ENCODE results near the gene RGMB.

Gene RGMB

DNA sequence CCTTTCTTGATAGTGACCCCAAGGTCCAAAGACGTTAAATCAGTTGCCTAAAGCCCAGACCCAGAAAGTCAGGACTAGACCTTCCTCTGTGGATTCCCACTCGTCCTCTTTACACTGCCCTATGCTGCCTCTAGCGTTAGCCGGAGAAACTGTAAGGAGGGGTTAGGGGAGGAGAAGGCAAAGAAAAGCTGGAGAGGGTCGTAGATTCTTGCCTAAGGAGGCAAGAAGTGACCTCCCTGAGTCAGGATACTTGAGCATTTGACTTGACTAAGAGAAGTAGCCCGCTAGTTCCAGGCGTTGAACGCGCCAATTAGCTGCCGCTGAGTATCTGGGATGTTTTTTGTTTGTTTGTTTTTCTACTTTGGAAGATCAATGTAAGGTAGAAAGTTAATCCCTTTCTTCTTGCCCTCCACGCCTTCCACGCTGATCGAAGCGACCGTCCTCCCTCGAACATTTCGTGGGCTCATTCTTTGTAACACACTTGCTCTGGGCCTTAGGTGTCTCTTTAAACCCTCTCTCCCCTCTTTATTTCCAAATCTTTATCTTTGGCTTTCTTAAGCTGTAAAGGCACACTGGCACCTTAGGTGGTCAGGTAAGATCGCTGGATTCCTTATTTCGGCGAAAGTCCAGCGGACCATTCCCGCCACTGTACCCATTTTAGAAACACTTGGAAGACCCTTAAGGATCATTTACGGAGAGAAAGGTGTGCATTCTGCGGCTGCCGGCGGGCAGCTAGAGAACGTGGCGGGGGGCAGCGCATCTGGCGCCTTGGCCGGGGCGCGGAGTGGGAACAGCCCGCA, 5.1 kb upstream of the RGMB start:
- DNase-seq, result peak; percentile 32

DNA sequence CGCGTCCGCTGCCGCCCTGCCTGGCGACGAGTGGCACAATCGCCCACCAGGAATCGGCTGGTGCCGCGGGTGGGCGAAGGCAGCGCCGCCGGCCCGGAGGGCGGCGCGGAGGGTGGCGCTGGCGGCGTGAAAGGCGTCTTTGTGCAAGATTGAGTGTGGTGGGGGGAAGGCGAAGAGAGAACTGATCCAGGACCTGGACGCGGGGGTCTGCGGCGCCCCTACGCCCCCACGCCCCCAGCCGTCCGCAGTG, 4.6 kb upstream of the RGMB start:
- no peak for DNase-seq

DNA sequence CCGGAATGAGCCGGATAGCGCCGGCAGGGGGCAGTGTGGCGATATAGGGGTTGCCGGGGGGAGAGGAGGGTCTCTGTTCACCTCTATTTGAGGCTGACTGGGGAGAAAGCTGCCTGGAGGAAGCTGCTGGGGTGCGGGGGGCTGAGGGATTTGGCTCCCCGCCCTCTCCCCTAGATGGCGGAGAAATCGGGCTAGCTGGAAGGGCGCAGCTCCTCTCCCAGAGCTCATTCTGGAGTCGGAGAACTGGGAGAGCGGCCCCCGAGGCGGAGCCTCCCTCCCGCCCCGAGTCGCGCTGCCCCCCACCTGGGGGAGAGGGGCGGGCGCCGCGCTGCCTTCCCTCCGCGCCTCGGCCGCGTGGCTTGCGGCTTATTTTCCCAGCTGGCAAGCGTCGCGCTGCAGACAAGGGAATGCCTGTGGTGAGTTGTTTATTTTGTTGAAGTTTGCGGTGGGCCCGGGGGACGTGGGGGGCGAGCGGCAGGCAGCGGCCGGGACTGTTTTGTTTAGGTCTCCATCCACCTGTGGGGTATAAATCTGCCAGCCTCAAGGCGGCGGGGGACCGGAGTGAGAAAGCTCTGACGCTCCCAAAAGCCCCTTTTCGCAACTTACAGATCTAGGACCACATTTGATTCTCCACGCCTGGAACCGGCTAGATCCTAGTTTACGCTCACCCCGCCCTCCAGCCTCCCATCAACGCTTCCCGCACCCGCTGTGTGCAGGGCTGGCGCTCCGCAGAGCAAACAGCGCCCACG, 4.1 kb upstream of the RGMB start:
- DNase-seq, result peak; percentile 24

DNA sequence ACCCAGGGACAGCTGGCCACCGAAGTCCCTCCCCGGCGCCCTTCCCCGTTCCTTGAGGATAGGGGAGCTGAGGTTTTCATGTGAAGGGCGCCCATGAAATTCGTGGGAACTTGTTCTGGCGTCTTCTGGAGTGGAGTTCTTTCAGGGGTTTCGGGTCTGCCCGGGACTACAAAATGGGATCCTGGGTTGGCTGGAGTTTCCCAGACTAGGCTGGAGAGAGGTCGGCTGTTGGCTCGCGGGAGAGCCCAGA, 3.6 kb upstream of the RGMB start:
- no peak for DNase-seq

DNA sequence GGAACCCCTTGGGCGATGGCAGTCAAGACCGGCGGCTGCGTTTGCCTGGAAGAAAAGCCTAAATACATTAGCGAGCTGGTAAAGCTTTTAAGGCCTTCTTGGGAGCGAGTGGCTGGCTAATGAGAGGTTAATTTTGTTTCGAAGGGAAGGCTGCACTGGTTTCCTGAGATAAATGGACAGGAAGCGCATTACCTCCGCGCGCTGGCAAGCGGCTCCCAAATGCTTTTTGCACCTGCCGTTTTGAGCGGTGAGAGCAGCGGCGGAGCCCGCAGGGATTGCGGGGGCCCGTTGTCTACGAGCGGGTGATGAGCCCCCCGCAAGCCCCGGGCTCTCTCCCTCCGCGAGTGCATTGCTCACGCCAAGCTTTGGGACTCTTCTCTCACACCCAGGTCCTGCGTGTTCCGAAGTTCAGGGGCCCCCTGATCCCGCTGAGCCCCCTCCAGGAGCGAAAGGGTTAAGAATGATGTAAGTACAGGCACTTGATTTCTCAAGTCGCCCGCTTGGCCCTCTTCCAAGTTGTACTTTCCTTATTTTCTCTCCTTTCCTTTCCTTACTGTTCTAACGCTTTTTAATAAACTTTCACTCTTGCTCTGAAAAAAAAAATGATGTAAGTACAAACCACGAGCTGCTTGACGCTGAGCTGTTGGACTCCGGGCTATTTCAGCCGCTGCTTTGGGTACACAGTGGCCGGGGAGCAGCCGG, 3.1 kb upstream of the RGMB start:
- peak; percentile 45 for DNase-seq

DNA sequence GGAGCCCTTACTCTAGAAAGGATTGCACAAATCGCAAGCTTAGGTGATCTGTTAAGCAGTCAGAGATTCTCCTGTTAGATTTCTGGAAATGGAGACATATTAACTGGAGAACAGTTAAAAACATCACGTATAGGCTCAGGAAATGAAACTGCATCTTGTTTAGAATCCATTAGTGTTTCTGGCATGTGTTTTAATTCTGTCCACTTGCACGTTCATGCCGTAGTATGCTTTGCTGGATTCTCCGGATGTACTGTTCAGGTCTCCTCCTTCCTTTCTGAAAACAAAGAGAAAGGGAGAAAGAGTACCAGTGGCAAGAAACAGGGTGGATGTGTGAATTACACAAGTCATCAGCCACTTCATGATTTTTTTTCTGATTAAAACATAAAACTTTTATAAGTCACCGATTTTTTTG, 2.5 kb upstream of the RGMB start:
- no peak for DNase-seq

DNA sequence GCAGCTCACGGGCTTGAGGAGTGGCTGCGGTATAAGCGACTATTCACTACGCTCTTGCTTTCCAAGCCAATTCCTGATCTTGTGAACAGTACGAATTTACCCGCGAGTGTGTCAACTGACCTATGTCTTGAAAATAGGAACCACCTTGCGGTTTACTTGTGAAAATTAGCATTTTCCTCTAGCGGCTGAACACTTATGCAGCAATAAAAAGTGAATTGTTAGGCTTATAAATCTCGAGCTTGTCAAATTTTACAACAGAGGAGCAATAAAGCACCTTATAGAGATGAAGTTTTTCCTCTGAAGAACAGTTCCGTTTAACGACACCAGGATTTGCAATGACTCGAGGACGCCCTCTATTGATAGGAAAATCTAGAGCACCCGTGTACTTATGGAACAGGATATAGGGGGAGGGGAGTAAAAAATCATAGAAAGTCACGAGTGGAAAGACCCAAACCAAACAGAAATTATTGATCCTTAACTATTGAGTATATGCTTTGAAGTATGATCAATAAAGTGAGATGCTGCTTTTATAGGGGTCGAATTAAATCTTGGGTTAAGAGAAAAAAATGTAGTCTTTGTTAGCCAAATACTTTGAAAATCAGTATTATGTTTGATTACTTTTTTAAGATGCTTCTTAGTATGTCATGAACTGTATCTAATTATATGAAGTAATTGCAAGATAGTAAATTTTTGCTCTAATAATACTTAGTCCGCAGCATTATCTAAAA, 1.9 kb upstream of the RGMB start:
- peak; percentile 72 for DNase-seq

DNA sequence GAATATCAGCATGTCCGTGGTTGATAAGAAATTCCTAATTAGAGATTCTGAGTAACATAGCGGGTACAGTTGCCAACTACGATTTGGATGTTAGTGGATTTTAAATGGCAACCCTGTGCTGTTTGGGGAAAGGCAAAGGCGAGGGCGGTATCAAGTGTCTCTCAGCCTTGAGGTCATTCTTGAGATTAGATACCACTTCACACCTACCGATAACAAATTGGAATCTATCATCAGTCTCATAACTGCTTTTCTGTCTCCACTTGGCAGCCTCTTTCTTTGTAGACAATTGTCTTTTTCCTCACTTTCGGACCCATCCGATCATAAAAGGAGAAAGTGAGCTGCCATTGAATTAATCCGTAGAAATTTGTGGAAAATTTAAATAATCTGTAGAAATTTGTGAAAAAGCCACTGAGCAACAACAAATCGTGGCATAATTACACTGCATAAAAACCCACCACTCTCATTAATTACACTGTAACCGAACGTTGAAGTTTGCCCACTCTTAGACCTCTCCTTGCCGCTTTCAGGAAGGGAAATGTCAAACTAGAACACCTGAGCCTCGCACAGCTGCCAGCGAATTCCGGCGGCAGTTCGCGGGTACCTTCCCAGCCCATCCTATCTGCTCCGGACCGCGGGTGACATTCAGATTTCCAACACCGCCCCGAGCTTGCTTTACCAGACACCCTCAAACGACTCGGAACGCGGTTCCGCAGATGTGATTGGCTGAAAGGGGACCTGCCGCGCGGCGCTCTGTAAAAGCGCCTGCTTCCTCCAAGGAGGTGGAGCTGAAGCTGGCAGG, 849 bp upstream of the RGMB start:
- DNase-seq, result peak; percentile 88

DNA sequence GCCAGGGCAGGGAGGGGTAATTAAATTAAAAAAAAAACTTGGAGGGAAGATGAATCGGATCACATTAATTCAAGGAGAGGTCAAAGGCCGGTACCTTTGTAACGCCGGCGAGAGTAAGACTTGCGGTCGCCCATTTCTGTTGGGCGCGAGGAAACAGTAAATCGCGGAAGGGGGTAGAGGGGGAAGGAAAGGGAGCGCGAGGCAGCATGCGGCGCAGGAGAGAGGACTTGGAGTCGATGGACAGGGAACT, 324 bp upstream of the RGMB start:
- no peak for DNase-seq

DNA sequence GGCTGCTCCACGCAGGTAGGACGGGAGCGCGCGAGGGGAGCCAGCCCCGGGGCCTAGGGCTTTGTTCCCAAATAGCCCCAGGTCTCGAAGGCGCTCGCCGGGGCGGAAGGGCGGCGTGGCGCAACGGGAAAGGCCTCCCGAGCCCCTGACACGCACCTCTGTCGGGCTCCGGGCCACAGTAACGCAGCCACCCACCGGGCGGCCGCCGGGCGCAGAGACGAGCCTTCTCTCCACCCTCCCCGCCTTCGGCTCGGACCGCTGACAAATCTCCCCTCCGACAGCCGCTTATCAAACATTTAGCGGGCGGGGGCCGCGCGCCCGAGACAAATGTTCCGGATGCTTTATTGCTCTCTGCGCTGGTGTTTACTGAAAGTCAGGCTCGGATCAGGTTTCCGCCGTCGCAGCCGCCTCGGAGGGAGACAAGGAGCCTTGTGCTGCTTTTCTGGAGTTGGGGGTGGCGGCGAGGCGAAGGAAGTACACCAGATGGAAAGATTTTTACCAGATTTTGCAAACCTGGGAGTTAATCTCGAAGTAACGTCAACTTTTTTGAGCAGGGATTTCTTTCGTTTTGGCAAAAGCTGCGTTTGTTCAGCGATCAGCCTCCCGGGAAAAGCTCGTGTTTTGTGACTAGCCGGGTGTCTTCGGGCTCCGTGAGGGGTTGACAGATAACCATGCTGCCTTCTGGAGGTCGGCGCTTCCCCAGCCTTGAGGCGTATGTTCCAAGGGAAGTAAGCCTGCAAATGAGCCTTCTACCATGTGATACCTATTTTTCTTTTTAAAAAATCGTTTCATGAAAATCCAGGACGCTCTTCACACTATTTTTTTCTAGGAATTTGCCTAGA, 950 bp downstream of the RGMB start:
- DNase-seq, result peak; percentile 67

DNA sequence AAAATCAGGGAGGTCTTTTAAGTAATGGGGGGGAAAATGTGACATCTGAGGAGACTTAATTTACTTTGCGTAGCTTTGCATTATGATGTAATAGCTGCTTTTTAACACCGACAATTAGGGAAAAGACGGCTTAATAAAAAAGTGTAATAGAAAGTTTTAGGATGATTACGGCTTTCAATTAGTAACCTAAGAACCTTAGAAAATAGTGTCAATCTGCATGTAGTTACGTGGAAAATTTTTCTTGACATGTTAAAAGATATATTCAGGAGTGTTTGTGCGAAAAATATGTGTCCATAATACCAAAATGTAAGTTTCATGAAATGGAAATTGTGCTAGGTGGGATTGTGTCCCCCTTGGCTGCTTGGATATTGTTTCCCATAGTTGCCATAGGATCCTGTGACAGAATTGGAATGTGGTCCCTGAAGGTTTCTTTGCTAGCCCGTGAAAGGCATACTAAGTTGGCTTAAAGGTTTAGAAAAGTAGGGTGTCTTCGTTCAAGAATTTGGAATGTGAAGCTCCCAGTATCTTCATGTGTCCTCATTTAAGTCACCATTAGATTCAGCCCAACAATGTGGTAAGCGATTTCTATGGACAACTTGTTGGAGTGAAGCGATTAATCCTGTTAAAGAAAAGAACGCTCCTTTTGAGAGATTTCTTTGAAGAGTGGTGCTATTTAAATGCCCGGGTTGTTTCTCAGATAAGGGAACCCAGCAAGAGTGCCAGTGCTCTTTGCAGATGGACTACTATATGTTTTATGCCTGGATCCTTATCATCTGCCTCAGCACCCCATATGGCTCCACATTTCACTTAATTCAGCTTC, 2.0 kb downstream of the RGMB start:
- no peak for DNase-seq

DNA sequence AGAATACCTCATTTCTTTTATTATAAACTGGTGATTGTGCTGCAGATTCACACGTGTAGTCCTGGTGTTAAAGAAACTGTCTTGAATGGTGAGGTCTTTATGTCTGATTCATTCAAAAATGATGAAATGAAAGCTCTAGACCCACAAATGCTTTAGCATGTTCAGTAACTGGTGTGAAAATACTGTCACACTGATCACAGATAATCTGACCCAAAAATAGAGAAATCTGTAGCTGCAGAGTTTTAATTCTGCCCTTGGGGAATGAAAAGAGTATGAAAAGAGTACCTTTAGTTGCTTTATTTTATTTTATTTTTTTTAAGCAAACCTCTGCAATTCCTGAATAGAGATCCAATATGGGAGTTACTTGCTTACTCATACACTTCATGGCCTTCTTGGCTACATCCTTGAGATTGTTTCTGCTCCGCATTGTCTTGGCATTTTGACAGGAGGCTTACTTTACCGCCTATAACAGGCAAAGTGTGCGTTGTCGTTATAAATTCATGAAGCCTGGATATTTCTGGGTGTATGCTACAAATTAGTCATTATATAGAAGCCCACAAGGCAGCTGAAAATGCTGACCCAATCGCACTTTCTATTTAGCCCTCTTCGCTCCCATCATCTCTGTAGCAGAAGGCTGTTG, 2.7 kb downstream of the RGMB start:
- no peak for DNase-seq

DNA sequence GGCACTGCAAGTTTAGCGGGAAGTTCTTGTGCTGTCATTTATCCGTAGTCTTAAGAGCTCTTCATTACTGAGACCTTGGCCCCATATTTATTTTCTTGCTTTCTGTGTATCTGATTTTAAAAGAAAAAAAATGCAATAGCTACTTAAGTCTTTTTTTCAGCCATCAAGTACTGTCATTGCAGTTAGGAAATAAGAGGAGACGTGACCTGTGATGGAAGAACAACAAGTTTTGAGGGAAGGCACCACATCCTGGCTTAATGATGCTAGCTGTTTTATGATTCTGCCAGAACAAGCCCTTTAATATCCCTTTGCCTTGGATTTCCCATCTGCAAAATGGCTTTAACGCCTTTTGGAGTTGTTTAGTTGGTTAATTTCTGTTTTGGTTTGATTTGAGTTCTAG, 3.8 kb downstream of the RGMB start:
- no peak for DNase-seq

DNA sequence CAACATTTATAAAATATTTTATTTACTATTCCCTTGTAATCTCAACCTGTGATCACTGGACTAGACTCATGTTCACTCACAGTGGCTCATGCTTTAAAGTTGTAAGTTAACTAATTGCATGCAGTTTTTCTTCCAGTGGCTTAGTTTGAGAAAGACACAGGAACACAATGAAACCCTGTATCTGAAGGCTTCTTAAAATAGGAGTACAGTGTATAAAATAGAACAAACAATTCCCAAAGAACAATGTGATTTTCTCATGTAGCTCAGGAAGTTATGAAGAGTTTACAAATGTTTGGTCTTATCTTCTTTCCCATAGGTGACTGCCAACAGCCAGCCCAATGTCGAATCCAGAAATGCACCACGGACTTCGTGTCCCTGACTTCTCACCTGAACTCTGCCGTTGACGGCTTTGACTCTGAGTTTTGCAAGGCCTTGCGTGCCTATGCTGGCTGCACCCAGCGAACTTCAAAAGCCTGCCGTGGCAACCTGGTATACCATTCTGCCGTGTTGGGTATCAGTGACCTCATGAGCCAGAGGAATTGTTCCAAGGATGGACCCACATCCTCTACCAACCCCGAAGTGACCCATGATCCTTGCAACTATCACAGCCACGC, 5.9 kb downstream of the RGMB start:
- DNase-seq, result no peak

DNA sequence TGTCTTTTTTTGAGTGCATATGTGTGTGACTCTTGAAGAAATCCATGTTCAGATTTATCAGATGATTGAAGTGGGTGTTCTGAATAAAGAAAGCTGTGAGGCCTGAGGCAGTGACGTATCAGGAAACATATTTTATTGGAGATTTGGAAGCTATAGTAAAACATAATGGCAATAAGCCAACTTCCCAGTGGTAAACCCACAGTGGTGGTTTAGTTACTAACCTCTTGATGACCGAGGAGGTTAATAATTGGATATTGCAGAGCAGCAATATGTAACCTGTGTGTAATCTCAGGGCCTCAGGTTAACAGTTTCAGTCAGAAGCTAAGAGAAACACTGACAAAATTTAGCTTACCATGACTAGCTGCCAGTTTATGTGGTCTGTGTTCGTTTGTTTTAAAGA, 6.9 kb downstream of the RGMB start:
- DNase-seq, result no peak

DNA sequence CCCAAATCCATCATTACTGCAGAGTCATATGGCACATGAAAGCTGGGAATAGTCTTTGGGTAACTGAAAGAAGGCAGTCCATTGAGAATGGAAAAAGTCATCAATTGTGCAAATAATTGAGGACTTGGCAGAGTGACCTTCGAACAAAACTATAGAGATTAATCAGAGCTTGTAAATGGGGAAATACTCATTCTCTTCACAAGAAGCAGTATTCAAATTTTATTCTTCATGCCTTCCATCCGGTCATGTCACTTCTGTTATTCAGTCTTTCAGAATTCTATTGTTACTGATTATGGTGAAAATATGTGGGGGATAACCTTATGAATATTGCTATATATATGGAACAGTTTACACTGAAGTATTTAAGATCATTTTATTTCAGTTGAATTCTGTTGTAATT, 8.1 kb downstream of the RGMB start:
- no peak for DNase-seq

DNA sequence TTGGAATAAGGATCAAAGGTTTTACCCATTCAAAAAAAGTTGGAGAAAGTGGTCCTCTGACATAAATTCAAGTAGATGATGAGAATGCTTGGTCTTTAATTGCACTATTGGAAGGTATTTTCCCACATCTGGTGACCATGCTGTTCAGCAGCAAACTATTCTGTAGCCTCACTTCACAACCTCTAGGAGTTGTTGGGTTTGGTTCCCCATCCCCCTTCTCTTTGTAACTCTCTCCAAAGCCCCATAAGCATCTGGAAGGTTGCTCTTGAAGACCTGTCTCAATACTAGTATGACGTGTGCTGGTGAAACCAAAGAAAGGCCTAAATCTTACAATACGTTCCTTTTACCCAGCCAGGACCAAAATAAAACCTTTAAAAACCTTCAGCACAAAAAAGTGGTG, 8.5 kb downstream of the RGMB start:
- no peak for DNase-seq

DNA sequence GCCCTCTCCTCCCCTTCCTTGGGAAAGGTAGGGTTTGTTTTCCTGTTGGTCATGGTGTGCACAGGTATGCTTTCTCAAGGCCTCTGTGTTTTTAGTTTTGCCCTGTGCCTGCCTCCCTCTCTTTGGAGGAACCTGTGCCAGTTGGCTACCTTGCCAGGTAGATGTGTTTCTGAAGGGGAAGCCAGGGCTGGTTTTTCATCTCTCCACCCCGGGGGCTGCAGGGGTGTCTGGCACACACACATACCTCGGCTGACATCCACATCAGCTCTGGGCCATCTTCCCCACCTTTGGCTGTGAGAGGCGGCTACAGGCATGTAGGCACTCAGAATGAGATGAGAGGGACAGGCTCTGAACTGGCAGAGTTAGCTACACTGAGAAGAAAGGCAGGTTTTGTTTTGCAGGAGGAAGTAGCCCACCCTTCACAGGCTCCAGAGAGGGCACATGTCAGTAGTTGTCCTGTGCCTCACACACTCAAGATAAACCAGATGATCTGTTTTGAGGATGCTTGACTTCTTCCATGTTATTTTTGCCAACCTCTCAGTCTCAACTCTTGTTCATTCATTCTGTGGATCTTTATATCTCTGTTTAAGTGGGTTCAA, 9.7 kb downstream of the RGMB start:
- no peak for DNase-seq

DNA sequence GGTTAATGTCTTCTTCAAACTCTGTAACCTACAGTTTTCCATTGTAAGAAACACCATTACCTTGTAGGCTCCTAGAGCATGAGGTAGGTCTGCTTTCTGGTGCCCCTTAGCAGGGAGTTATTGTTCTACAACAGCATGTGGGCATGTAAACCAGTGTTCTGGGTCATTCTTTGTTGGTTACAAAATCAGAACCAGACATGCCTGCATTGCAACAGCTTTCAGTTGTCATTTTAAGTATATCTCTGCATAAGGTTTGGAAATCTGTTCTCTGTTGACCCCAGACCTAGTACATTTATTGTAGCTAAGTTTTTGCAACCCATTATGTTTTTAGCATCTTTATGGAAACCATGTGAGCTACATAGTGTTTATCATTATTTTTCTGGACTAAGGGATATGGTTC, 10.9 kb downstream of the RGMB start:
- DNase-seq, result no peak

DNA sequence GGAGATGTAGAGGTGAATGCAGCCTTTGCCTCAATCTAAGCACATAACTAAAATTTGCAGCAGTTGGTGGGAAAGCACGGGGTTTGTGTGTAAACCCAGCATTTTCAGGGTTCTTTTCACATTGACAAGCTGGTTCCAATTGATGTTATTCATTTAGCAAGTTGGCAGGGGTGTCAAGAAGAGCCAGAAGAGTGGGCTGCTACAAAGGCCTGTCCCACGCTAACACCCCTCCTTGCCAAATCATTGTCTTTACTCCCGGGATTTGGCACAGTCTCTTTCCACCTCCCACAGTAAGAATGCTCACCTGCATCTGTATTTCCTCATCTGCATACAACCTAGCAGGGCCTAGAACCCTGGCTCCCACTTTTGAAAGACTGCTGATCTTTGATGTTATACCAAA, 11.8 kb downstream of the RGMB start:
- DNase-seq, result no peak

All from NCI-H2029 (cell line).